DOHH2 (cell line): Measurements from ENCODE around the gene RGS10.
"Not testable (repeated sequence)": the region's sequence is repeated elsewhere in the genome, so short reads cannot be mapped to it uniquely, and the experiment has no call there.

ENCODE experiments used
- CTCF ChIP-seq: fragments of 200-600 bp; sonication (generic); IDR thresholded peaks from one replicate; pipeline ENCODE4 v1.5.1; 2014; ENCODE audit warnings: antibody characterized with exemption, mild to moderate bottlenecking, low read depth, low read length; ENCODE audit not compliant: poor library complexity, severe bottlenecking
- EZH2phosphoT487 ChIP-seq: fragments of 200-600 bp; sonication (generic); IDR thresholded peaks from 2 replicates; pipeline ENCODE4 v1.6.1; 2017; ENCODE audit warnings: borderline replicate concordance, mild to moderate bottlenecking, antibody characterized with exemption, low read length, moderate library complexity, mixed read lengths

GRCh38 chr10:119528663-119529237, 13.8 kb downstream of the RGS10 start:
- TF ChIP-seq CTCF, EZH2phosphoT487: not testable (repeated sequence)
